ENCODE data around the gene SREK1IP1. TPM values are rescaled to one million over a fixed set of nuclear protein-coding genes. Genes with fewer than 3 reads are reported as not detected.

SREK1IP1 gene
- total and polyA plus RNA-seq, 2 of the 13 experiments (the other 11 are each of a cell fraction or from before 2014, with no cell fraction given), result 3.1 to 16.5 TPM

GRCh38 chr5:64678374-64678773, 90.1 kb downstream of the SREK1IP1 start:
- Histone ChIP-seq H3K9me3 (ENCODE audit: low read length) (no peaks in the 10 kb centered on the region), H3K79me2 (ENCODE audit: insufficient read depth, low read length) (no peaks in the 10 kb centered on the region), H3K27ac (ENCODE audit: extremely low read length, insufficient read depth, low read length) (no peak overlapping the region), H3K27me3 (ENCODE audit: control insufficient read depth in 1 of 2, insufficient read depth in 2 of 2, low read length in 2 of 2) (no peaks in the 10 kb centered on the region), H2AFZ (ENCODE audit: low read length) (no peak overlapping the region), H4K20me1 (ENCODE audit: insufficient read depth, low read length) (no peaks in the 10 kb centered on the region), H3K4me1 (ENCODE audit: insufficient read depth, low read length) (no peaks in the 10 kb centered on the region), H3K36me3 (replicated peaks in 1 of 2; ENCODE audit: control insufficient read depth in 1 of 2, insufficient read depth in 2 of 2, low read length in 2 of 2) (no peaks in the 10 kb centered on the region), H3K4me2 (ENCODE audit: low read depth, low read length) (no peak overlapping the region), H3K9ac (ENCODE audit: insufficient read depth, low read depth, low read length) (no peak overlapping the region), H3K4me3 (replicated peaks in 1 of 3; ENCODE audit: insufficient read depth in 1 of 3, low read depth in 2 of 3, low read length in 3 of 3) (no peak overlapping the region)
- no peak for DNase-seq (ENCODE audit: low spot score)
- in situ Hi-C loops (cut with HindIII; ENCODE audit: extremely low pct_ligation_motif_present, low pct_unique_long_range_greater_than_20kb), result no loop called here
- intact Hi-C loops (cut with micrococcal nuclease; ENCODE audit: unreplicated experiment), result no loop called here
- no peak for FAIRE-seq
- CTCF ChIA-PET (ENCODE audit: low intra/inter-chr PET ratio, low total read pairs), result no interaction called here
- WGBS (ENCODE audit: low lambda C conversion rate), result 40% methylated on average over 5 of the region's 5 CpGs
- no TSS peak for BruUV-seq (replicated peaks)
- ATAC-seq, result no peak
- POLR2A ChIA-PET, result no interaction called here
- TF ChIP-seq ZXDC (CRISPR knock-in tag; IDR thresholded peaks at IDR 0.05), result no peak
- no peak for TF ChIP-seq ZBTB4 (CRISPR knock-in tag; IDR thresholded peaks at IDR 0.05; ENCODE audit: borderline replicate concordance)
- TF ChIP-seq ZNF646 (CRISPR knock-in tag; IDR thresholded peaks at IDR 0.05), result no peak
- no peak for TF ChIP-seq PCBP1 (IDR thresholded peaks at IDR 0.05; ENCODE audit: borderline replicate concordance, low read depth, low read length)
- no peak for TF ChIP-seq SETDB1 (CRISPR knock-in tag; IDR thresholded peaks at IDR 0.05; ENCODE audit: borderline replicate concordance)
- TF ChIP-seq TSC22D2 (CRISPR knock-in tag; IDR thresholded peaks at IDR 0.05; ENCODE audit: borderline replicate concordance), result no peak
- TF ChIP-seq ARNT2 (CRISPR knock-in tag; IDR thresholded peaks at IDR 0.05; ENCODE audit: low read depth), result no peak
- no peak for TF ChIP-seq ZNF431 (CRISPR knock-in tag; IDR thresholded peaks at IDR 0.05; ENCODE audit: borderline replicate concordance, low read depth)
- no peak for TF ChIP-seq SKI (IDR thresholded peaks at IDR 0.05; ENCODE audit: partially characterized antibody)
- TF ChIP-seq ZNF556 (CRISPR knock-in tag; IDR thresholded peaks at IDR 0.05; ENCODE audit: borderline replicate concordance), result no peak
- TF ChIP-seq ZNF746 (CRISPR knock-in tag; IDR thresholded peaks at IDR 0.05), result no peak
- no peak for TF ChIP-seq ZMYM3 (CRISPR knock-in tag; IDR thresholded peaks at IDR 0.05)
- no peak for TF ChIP-seq NFYC (CRISPR knock-in tag; IDR thresholded peaks at IDR 0.05)
